IMR-90 (cell line): Measurements from ENCODE around the gene INPP5J. TPM values are rescaled to one million over a fixed set of nuclear protein-coding genes. Genes with fewer than 3 reads are reported as not detected.

Experiments used
- ATAC-seq: fragments of 200-7000 bp; cut with Tn5 transposase; 2 replicates; pipeline ENCODE4 v1.9.1; 2020; ENCODE audit warnings: low read depth, mild to moderate bottlenecking, moderate library complexity
- BruUV-seq: library from RNA; stranded (reverse); fragments of 400-500 nt; replicated peaks from 2 replicates; lab custom pipeline; 2021; lab: Mats Ljungman, UMichigan
- CTCF ChIA-PET: fragments of 300-600 bp; formaldehyde crosslinking; extraction: SDS; loops from one replicate; lab custom pipeline; 2021; ENCODE audit warnings: antibody characterized with exemption; lab: Yijun Ruan, JAX
- POLR2A ChIA-PET: fragments of 300-600 bp; sonication (Branson Sonifier 250); formaldehyde crosslinking; loops from one replicate; lab custom pipeline; 2022; ENCODE audit warnings: antibody characterized with exemption; ENCODE audit not compliant: unreplicated experiment; lab: Charles Lee
- DNase-seq: peaks from one replicate; pipeline ENCODE4 v3.0.0; 2013
- H2AFZ ChIP-seq: replicated peaks from 2 replicates; pipeline ENCODE3; 2013; ENCODE audit warnings: low read length, mild to moderate bottlenecking; ENCODE audit not compliant: poor library complexity
- H2AK5ac ChIP-seq: 2 replicates; pipeline ENCODE4 v1.6.1; 2013; ENCODE audit warnings: low read depth, low read length, inconsistent platforms
- H2AK9ac ChIP-seq: replicated peaks from 2 replicates; pipeline ENCODE3; 2013; ENCODE audit warnings: mild to moderate bottlenecking, low read depth, low read length, moderate library complexity; ENCODE audit not compliant: poor library complexity
- H2BK120ac ChIP-seq: 2 replicates; pipeline ENCODE4 v1.6.1; 2013; ENCODE audit warnings: low read depth, low read length, inconsistent platforms
- H2BK15ac ChIP-seq: 3 replicates; pipeline ENCODE4 v1.6.1; 2013; ENCODE audit warnings: low read depth, low read length, inconsistent platforms
- H2BK20ac ChIP-seq: 2 replicates; pipeline ENCODE4 v1.6.1; 2013; ENCODE audit warnings: low read depth, mild to moderate bottlenecking, inconsistent platforms, low read length, moderate library complexity
- H2BK5ac ChIP-seq: 2 replicates; pipeline ENCODE4 v1.6.1; 2013; ENCODE audit warnings: mild to moderate bottlenecking, low read depth, low read length, inconsistent platforms; ENCODE audit not compliant: poor library complexity, severe bottlenecking
- H3K14ac ChIP-seq: replicated peaks from 2 replicates; pipeline ENCODE4 v1.6.1; 2013; ENCODE audit warnings: low read depth, low read length, inconsistent platforms
- H3K18ac ChIP-seq: 2 replicates; pipeline ENCODE4 v1.6.1; 2013; ENCODE audit warnings: low read depth, low read length, control low read depth
- H3K23ac ChIP-seq: 2 replicates; pipeline ENCODE4 v1.6.1; 2013; ENCODE audit warnings: low read depth, low read length, inconsistent platforms
- H3K27ac ChIP-seq: 2 replicates; pipeline ENCODE4 v1.5.1; 2013; ENCODE audit warnings: mild to moderate bottlenecking, control low read depth, low read length; ENCODE audit not compliant: insufficient read depth
- H3K27me3 ChIP-seq: 2 replicates; pipeline ENCODE4 v1.6.1; 2013; ENCODE audit warnings: low read length; ENCODE audit not compliant: control insufficient read depth, insufficient read depth
- H3K36me3 ChIP-seq: 2 replicates; pipeline ENCODE4 v1.6.1; 2013; ENCODE audit warnings: low read length, mixed read lengths; ENCODE audit not compliant: control insufficient read depth, insufficient read depth
- H3K4ac ChIP-seq: 2 replicates; pipeline ENCODE4 v1.6.1; 2013; ENCODE audit warnings: low read depth, low read length, inconsistent platforms
- H3K4me1 ChIP-seq: 2 replicates; pipeline ENCODE4 v1.6.1; 2013; ENCODE audit warnings: low read length, mixed read lengths; ENCODE audit not compliant: control insufficient read depth, insufficient read depth
- H3K4me2 ChIP-seq: 2 replicates; pipeline ENCODE4 v1.6.1; 2013; ENCODE audit warnings: low read depth, mild to moderate bottlenecking, control low read depth, low read length, moderate library complexity
- H3K4me3 ChIP-seq: 2 replicates; pipeline ENCODE4 v1.5.1; 2013; ENCODE audit warnings: low read depth, mild to moderate bottlenecking, control low read depth, low read length, moderate library complexity; ENCODE audit not compliant: insufficient read depth
- H3K56ac ChIP-seq: 2 replicates; pipeline ENCODE4 v1.6.1; 2013; ENCODE audit warnings: low read length, inconsistent platforms; ENCODE audit not compliant: insufficient read depth; ENCODE audit errors: extremely low read depth
- H3K79me1 ChIP-seq, 2 experiments: 2 replicates each; pipeline ENCODE4 v1.6.1; 2013; ENCODE audit warnings: low read length in 2 of 2, inconsistent platforms in 1 of 2, low read depth in 1 of 2
- H3K9ac ChIP-seq: 2 replicates; pipeline ENCODE4 v1.6.1; 2013; ENCODE audit warnings: low read depth, low read length, control low read depth
- H3K9me1 ChIP-seq: 2 replicates; pipeline ENCODE4 v1.6.1; 2013; ENCODE audit warnings: low read length, inconsistent platforms; ENCODE audit not compliant: insufficient read depth
- H3K9me3 ChIP-seq: 2 replicates; pipeline ENCODE4 v1.6.1; 2013; ENCODE audit warnings: low read length; ENCODE audit not compliant: control insufficient read depth, insufficient read depth
- H4K20me1 ChIP-seq: 2 replicates; pipeline ENCODE4 v1.6.1; 2013; ENCODE audit warnings: low read length, inconsistent platforms; ENCODE audit not compliant: insufficient read depth
- H4K5ac ChIP-seq: 2 replicates; pipeline ENCODE4 v1.6.1; 2013; ENCODE audit warnings: mild to moderate bottlenecking, low read depth, low read length, control low read depth
- H4K8ac ChIP-seq, 2 experiments: 2 replicates each; pipeline ENCODE4 v1.6.1; 2013; ENCODE audit warnings: low read depth in 2 of 2, low read length in 2 of 2, control low read depth in 1 of 2, inconsistent platforms in 1 of 2
- H4K91ac ChIP-seq: 2 replicates; pipeline ENCODE4 v1.6.1; 2013; ENCODE audit warnings: low read depth, low read length, inconsistent platforms; ENCODE audit not compliant: insufficient read depth
- CHD1 ChIP-seq: IDR thresholded peaks from 2 replicates; pipeline ENCODE4 v1.6.1; 2012; ENCODE audit warnings: low read depth, low read length, improper control_type of control experiment
- NFE2L2 ChIP-seq: fragments of 150-350 bp; IDR thresholded peaks from 2 replicates; pipeline ENCODE4 v1.6.1; 2016; ENCODE audit warnings: low read depth, mild to moderate bottlenecking, low read length
- RCOR1 ChIP-seq: IDR thresholded peaks from 2 replicates; pipeline ENCODE4 v1.6.1; 2012; ENCODE audit warnings: mild to moderate bottlenecking, low read length, improper control_type of control experiment; ENCODE audit not compliant: insufficient replicate concordance
- RFX5 ChIP-seq: IDR thresholded peaks from 2 replicates; pipeline ENCODE4 v1.8.0; 2012; ENCODE audit warnings: low read depth, mild to moderate bottlenecking, low read length, moderate library complexity
- SMC3 ChIP-seq: fragments of 150-350 bp; IDR thresholded peaks from 2 replicates; pipeline ENCODE4 v1.6.1; 2016; ENCODE audit warnings: low read depth, mild to moderate bottlenecking, antibody characterized with exemption, low read length, moderate library complexity
- WGBS, 2 experiments: methylation state at CpG; one replicate each; pipeline versions ENCODE4 v1.1.5 to v1.1.7; 2013; ENCODE audit warnings: missing lambda C conversion rate in 2 of 2; ENCODE audit not compliant: insufficient read length in 1 of 2; ENCODE audit errors: extremely low coverage in 2 of 2; 5-methylcytosine and 5-hydroxymethylcytosine counted together
- dilution Hi-C: fragments of 300-500 bp; cut with HindIII; formaldehyde crosslinking; loops from one replicate; pipeline ENCODE4 v1.14.3; 2018; ENCODE audit warnings: low sequenced_read_pairs; ENCODE audit not compliant: unreplicated experiment
- in situ Hi-C: fragments of 300-500 bp; cut with MboI; formaldehyde crosslinking; loops from 3 replicates; pipeline ENCODE4 v1.14.3; 2019; ENCODE audit warnings: low sequenced_read_pairs, inconsistent platforms, mixed read lengths
- intact Hi-C: fragments of 100-400 bp; cut with micrococcal nuclease; formaldehyde crosslinking; loops from 2 replicates; pipeline ENCODE4 v1.10.0; 2022
- polyA plus RNA-seq, 3 experiments: library from polyadenylated mRNA; depleted of rRNA; stranded (reverse); fragments of >200 nt; gene quantifications; 2 replicates each; pipeline ENCODE4 v1.2.3, GENCODE V29; 2012; ENCODE audit warnings: low replicate concordance in 1 of 3
- total RNA-seq: library from RNA; depleted of rRNA; stranded (reverse); fragments of >200 nt; gene quantifications from 2 replicates; pipeline ENCODE4 v1.2.3, GENCODE V29; 2012
- TF ChIP-seq, protein P1 (sequence below): fragments of 150-350 bp; IDR thresholded peaks from 2 replicates; pipeline ENCODE4 v1.6.1; 2016; ENCODE audit warnings: low read depth, mild to moderate bottlenecking, low read length, moderate library complexity, borderline replicate concordance

INPP5J gene
- total and polyA plus RNA-seq, 2 of the 4 experiments (the other 2 are of a cell fraction): 0.36 to 2.2 TPM

DNA sequence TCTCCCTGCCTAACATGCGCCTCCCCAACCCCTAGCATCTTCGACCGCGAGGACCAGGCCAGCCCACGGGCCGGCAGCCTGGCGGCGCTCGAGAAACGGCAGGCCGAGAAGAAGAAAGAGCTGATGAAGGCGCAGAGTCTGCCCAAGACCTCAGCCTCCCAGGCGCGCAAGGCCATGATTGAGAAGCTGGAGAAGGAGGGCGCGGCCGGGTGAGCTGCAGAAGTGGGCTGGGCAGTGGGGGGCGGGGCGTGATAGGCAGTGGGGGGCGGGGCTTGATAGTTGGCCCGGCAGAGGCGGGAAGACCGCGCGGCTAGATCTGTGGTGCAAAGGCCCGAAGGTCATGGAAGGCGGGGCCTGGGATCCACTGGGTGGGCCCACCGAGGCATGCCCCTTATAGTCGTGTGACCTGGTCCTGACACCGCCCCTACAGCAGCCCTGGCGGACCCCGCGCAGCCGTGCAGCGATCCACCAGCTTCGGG, 24.1 kb upstream of the INPP5J start:
- no peak overlapping the region for H2BK20ac ChIP-seq
- no peak overlapping the region for H3K9ac ChIP-seq
- H4K8ac ChIP-seq: peak overlapping the region in 1 of 2 experiments; percentile 20; a peak in 1 of 4 replicates
- peak overlapping the region; percentile 79 for H2AK9ac ChIP-seq
- peaks cover 69% of the 10 kb centered on the region for H3K36me3 ChIP-seq
- no TSS peak for BruUV-seq
- H3K4me2 ChIP-seq: no peak overlapping the region
- H2BK120ac ChIP-seq: 0 out of 2 replicates have a peak overlapping the region, but pooled peaks have one; percentile 18
- H3K9me1 ChIP-seq: peaks cover 22% of the 10 kb centered on the region
- no peaks in the 10 kb centered on the region for H3K9me3 ChIP-seq
- DNase-seq (no peak), ATAC-seq (no peak)
- peak overlapping the region; percentile 40; the same call in 1 of the 2 replicates for H3K4ac ChIP-seq
- dilution Hi-C loops: no loop called here
- H3K4me3 ChIP-seq: no peak overlapping the region
- H4K20me1 ChIP-seq: peaks cover 11% of the 10 kb centered on the region
- H3K79me1 ChIP-seq: peaks cover 9 to 49% of the 10 kb centered on the region in 2 experiments; a peak in 3 of 4 replicates
- no peak overlapping the region for H3K23ac ChIP-seq
- WGBS, 2 experiments: 43% methylated on average over 17 of the region's 36 CpGs; no CpG with 5 or more reads in 1 of the 2 experiments
- no peak overlapping the region for H4K91ac ChIP-seq
- peak overlapping the region; percentile 50 for H2AK5ac ChIP-seq
- peak overlapping the region; percentile 66; the same call in 1 of the 2 replicates for H3K27ac ChIP-seq
- H3K27me3 ChIP-seq: no peaks in the 10 kb centered on the region
- ChIA-PET POLR2A (no interaction called here), CTCF (interaction anchor here (1.0 kb wide), 1 partner anchor 50 kb away, joined by 3 read pairs; no protein-coding TSS in a partner anchor)
- no peak overlapping the region for H2BK15ac ChIP-seq
- intact Hi-C loops: loop anchor here (1.0 kb wide), 1 partner anchor 17 kb away; the partner anchor contains the start of gene SMTN
- H3K56ac ChIP-seq: no peak overlapping the region
- H4K5ac ChIP-seq: no peak overlapping the region; the same call in 1 of the 2 replicates
- H3K4me1 ChIP-seq: peaks cover 32% of the 10 kb centered on the region
- no peak overlapping the region for H3K18ac ChIP-seq
- peak overlapping the region; percentile 63; the same call in 1 of the 2 replicates for H3K14ac ChIP-seq
- peak overlapping the region; percentile 21 for H2AFZ ChIP-seq
- in situ Hi-C loops: no loop called here
- no peak for TF ChIP-seq NFE2L2
- TF ChIP-seq, protein P1, sequence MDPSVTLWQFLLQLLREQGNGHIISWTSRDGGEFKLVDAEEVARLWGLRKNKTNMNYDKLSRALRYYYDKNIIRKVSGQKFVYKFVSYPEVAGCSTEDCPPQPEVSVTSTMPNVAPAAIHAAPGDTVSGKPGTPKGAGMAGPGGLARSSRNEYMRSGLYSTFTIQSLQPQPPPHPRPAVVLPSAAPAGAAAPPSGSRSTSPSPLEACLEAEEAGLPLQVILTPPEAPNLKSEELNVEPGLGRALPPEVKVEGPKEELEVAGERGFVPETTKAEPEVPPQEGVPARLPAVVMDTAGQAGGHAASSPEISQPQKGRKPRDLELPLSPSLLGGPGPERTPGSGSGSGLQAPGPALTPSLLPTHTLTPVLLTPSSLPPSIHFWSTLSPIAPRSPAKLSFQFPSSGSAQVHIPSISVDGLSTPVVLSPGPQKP: no peak
- TF ChIP-seq SMC3: no peak
- no peak for TF ChIP-seq RCOR1
- TF ChIP-seq CHD1: no peak
- no peak for TF ChIP-seq RFX5
- H2BK5ac ChIP-seq: peak overlapping the region; percentile 78
